Tibial nerve (tissue), 4 donors: ENCODE data around the gene ST8SIA6.

Experiments used
- CTCF ChIP-seq, 5 experiments: fragments of 200-600 bp in 3 of 5; fragments of 450-650 bp in 2 of 5; sonication (generic) in 3 of 5; IDR thresholded peaks; one replicate each; pipeline ENCODE4 v1.5.1; 2016 to 2019; ENCODE audit warnings: antibody characterized with exemption in 5 of 5, mild to moderate bottlenecking in 3 of 5, moderate library complexity in 2 of 5
- EP300 ChIP-seq, 2 donors: sonication (generic); formaldehyde crosslinking; IDR thresholded peaks; one replicate each; pipeline ENCODE4 v1.6.1; 2017; ENCODE audit warnings: antibody characterized with exemption in 2 of 2, mild to moderate bottlenecking in 1 of 2
- POLR2A ChIP-seq, 2 donors: fragments of 450-650 bp; IDR thresholded peaks; one replicate each; pipeline ENCODE4 v1.6.1; 2017; ENCODE audit warnings: antibody characterized with exemption in 2 of 2, mild to moderate bottlenecking in 2 of 2, moderate library complexity in 2 of 2

GRCh38 chr10:17406036-17406834, 48.2 kb downstream of the ST8SIA6 start:
- TF ChIP-seq CTCF (IDR thresholded peaks at IDR 0.05) (no peak), POLR2A (IDR thresholded peaks at IDR 0.05) (no peak), EP300 (IDR thresholded peaks at IDR 0.05) (no peak)
